Rectal smooth muscle tissue (tissue), 1 donor: Measurements from ENCODE around the gene PLA2G2F.

ENCODE experiments used
- H3K27ac ChIP-seq: one replicate; pipeline ENCODE4 v1.7.0; 2013; ENCODE audit warnings: low read depth, low read length, inconsistent platforms
- H3K27me3 ChIP-seq: one replicate; pipeline ENCODE4 v1.7.0; 2013; ENCODE audit warnings: low read length; ENCODE audit not compliant: control insufficient read depth, insufficient read depth
- H3K36me3 ChIP-seq: one replicate; pipeline ENCODE4 v1.7.0; 2013; ENCODE audit warnings: low read length; ENCODE audit not compliant: control insufficient read depth, insufficient read depth
- H3K4me1 ChIP-seq: one replicate; pipeline ENCODE4 v1.7.0; 2013; ENCODE audit warnings: low read length; ENCODE audit not compliant: control insufficient read depth, insufficient read depth
- H3K4me3 ChIP-seq: one replicate; pipeline ENCODE4 v1.7.0; 2013; ENCODE audit warnings: low read length
- H3K9ac ChIP-seq: one replicate; pipeline ENCODE4 v1.7.0; 2013; ENCODE audit warnings: low read length

Gene PLA2G2F

GRCh38 chr1:20184997-20185833 is 46.1 kb downstream of the PLA2G2F start:
- Histone ChIP-seq H3K4me3 (peak overlapping the region; percentile 53), H3K4me1 (peaks cover 37% of the 10 kb centered on the region), H3K27me3 (no peaks in the 10 kb centered on the region), H3K36me3 (no peaks in the 10 kb centered on the region), H3K27ac (peak overlapping the region; percentile 95), H3K9ac (no peak overlapping the region)

- peaks cover under 1% of the 10 kb centered on the region for H3K36me3 ChIP-seq
- H3K9ac ChIP-seq = peak within 1 kb of the TSS; percentile 27
- no peaks in the 10 kb centered on the region for H3K27me3 ChIP-seq
- peaks cover 37% of the 10 kb centered on the region for H3K4me1 ChIP-seq
- peak within 1 kb of the TSS; percentile 76 for H3K4me3 ChIP-seq
- peak within 1 kb of the TSS; percentile 95 for H3K27ac ChIP-seq
Observed at GRCh38 chr1:20185834-20186782, 47.0 kb downstream of the PLA2G2F start, which contains the start of the genes PLA2G2C and UBXN10. TSS of gene PLA2G2C (minus strand) at chr1:20186518. CDS start at chr1:20177363, 9,155 bp downstream. TSS of gene UBXN10 (plus strand) at chr1:20186096. CDS start at chr1:20190562, 4,466 bp downstream.

GRCh38 chr1:20187103-20187812 is 48.1 kb downstream of the PLA2G2F start:
- Histone ChIP-seq H3K27ac (peak overlapping the region; percentile 95), H3K36me3 (peaks cover 2% of the 10 kb centered on the region), H3K27me3 (no peaks in the 10 kb centered on the region), H3K9ac (no peak overlapping the region), H3K4me1 (peaks cover 41% of the 10 kb centered on the region), H3K4me3 (peak overlapping the region; percentile 76)

GRCh38 chr1:20187813-20188454 is 48.8 kb downstream of the PLA2G2F start:
- Histone ChIP-seq H3K9ac (no peak overlapping the region), H3K4me1 (peaks cover 42% of the 10 kb centered on the region)

GRCh38 chr1:20188455-20188817 is 49.3 kb downstream of the PLA2G2F start:
- Histone ChIP-seq H3K4me1 (peaks cover 37% of the 10 kb centered on the region), H3K27me3 (no peaks in the 10 kb centered on the region), H3K36me3 (peaks cover 2% of the 10 kb centered on the region), H3K27ac (peak overlapping the region; percentile 95), H3K4me3 (no peak overlapping the region), H3K9ac (no peak overlapping the region)

More at GRCh38 chr1:20187813-20188454, 48.8 kb downstream of the PLA2G2F start:
- peaks cover 2% of the 10 kb centered on the region for H3K36me3 ChIP-seq
- no peaks in the 10 kb centered on the region for H3K27me3 ChIP-seq
- H3K4me3 ChIP-seq = no peak overlapping the region
- peak overlapping the region; percentile 95 for H3K27ac ChIP-seq

- H3K4me3 ChIP-seq = no peak overlapping the region
- H3K27ac ChIP-seq = no peak overlapping the region
- peaks cover 32% of the 10 kb centered on the region for H3K4me1 ChIP-seq
- H3K36me3 ChIP-seq = peaks cover 2% of the 10 kb centered on the region
- no peaks in the 10 kb centered on the region for H3K27me3 ChIP-seq
- H3K9ac ChIP-seq = no peak overlapping the region
Observed at GRCh38 chr1:20189664-20190063, 50.5 kb downstream of the PLA2G2F start.

- Histone ChIP-seq H3K36me3 (peaks cover 2% of the 10 kb centered on the region), H3K4me3 (no peak overlapping the region), H3K27me3 (no peaks in the 10 kb centered on the region), H3K27ac (peak overlapping the region; percentile 2), H3K9ac (no peak overlapping the region), H3K4me1 (peaks cover 32% of the 10 kb centered on the region)
Observed at GRCh38 chr1:20190256-20191160, 51.4 kb downstream of the PLA2G2F start.

GRCh38 chr1:20191266-20191825 is 52.2 kb downstream of the PLA2G2F start:
- Histone ChIP-seq H3K36me3 (peaks cover 2% of the 10 kb centered on the region), H3K9ac (no peak overlapping the region), H3K27ac (peak overlapping the region; percentile 35), H3K27me3 (no peaks in the 10 kb centered on the region), H3K4me3 (no peak overlapping the region), H3K4me1 (peaks cover 30% of the 10 kb centered on the region)

- Histone ChIP-seq H3K36me3 (peaks cover 2% of the 10 kb centered on the region), H3K4me1 (peaks cover 25% of the 10 kb centered on the region), H3K9ac (no peak overlapping the region), H3K4me3 (no peak overlapping the region), H3K27me3 (no peaks in the 10 kb centered on the region), H3K27ac (peak overlapping the region; percentile 17)
Observed at GRCh38 chr1:20192364-20192763, 53.2 kb downstream of the PLA2G2F start.

- Histone ChIP-seq H3K27me3 (no peaks in the 10 kb centered on the region), H3K36me3 (peaks cover 2% of the 10 kb centered on the region), H3K4me1 (peaks cover 21% of the 10 kb centered on the region), H3K27ac (peak overlapping the region; percentile 4), H3K9ac (no peak overlapping the region), H3K4me3 (no peak overlapping the region)
Observed at GRCh38 chr1:20192871-20193411, 53.8 kb downstream of the PLA2G2F start.
